Pulmonary artery endothelial cell (primary cell): ENCODE measurements around the gene GADL1. TPM values are rescaled to one million over a fixed set of nuclear protein-coding genes. Genes with fewer than 3 reads are reported as not detected.

Experiments used
- DNase-seq: peaks from one replicate; pipeline ENCODE4 v3.0.0-alpha.2; 2011; ENCODE audit warnings: low read depth, low spot score
- total RNA-seq: library from RNA; depleted of rRNA; stranded (reverse); fragments of >200 nt; gene quantifications from 2 replicates; pipeline ENCODE4 v1.2.3, GENCODE V29; 2014

Gene GADL1
- total RNA-seq, 1 donor from 2014 or later: not detected

- no peak for DNase-seq
Measured at GRCh38 chr3:30728143-30728542, 166.3 kb downstream of the GADL1 start.

GRCh38 chr3:30724863-30725262 is 169.6 kb downstream of the GADL1 start:
- DNase-seq: no peak

GRCh38 chr3:30723211-30723610 is 171.2 kb downstream of the GADL1 start:
- no peak for DNase-seq

GRCh38 chr3:30721314-30721634 is 173.2 kb downstream of the GADL1 start:
- DNase-seq: no peak

- no peak for DNase-seq
Measured at GRCh38 chr3:30720586-30721313, 173.7 kb downstream of the GADL1 start.

GRCh38 chr3:30719536-30719935 is 174.9 kb downstream of the GADL1 start:
- DNase-seq: no peak

- DNase-seq: no peak
Measured at GRCh38 chr3:30713885-30714503, 180.5 kb downstream of the GADL1 start.

GRCh38 chr3:30712991-30713390 is 181.5 kb downstream of the GADL1 start:
- DNase-seq: no peak

- DNase-seq: no peak
Measured at GRCh38 chr3:30711867-30712266, 182.6 kb downstream of the GADL1 start.

GRCh38 chr3:30711151-30711550 is 183.3 kb downstream of the GADL1 start:
- DNase-seq: no peak

- no peak for DNase-seq
Measured at GRCh38 chr3:30710017-30710416, 184.4 kb downstream of the GADL1 start.

GRCh38 chr3:30708472-30708871 is 186.0 kb downstream of the GADL1 start:
- DNase-seq: no peak

GRCh38 chr3:30707825-30708224 is 186.6 kb downstream of the GADL1 start:
- no peak for DNase-seq

GRCh38 chr3:30704931-30705890 is 189.2 kb downstream of the GADL1 start:
- no peak for DNase-seq

- no peak for DNase-seq
Measured at GRCh38 chr3:30702828-30703397, 191.5 kb downstream of the GADL1 start.

- no peak for DNase-seq
Measured at GRCh38 chr3:30702038-30702827, 192.2 kb downstream of the GADL1 start.

- no peak for DNase-seq
Measured at GRCh38 chr3:30700702-30701321, 193.6 kb downstream of the GADL1 start.

GRCh38 chr3:30699927-30700326 is 194.5 kb downstream of the GADL1 start:
- no peak for DNase-seq

- DNase-seq: no peak
Measured at GRCh38 chr3:30698549-30698948, 195.9 kb downstream of the GADL1 start.

- no peak for DNase-seq
Measured at GRCh38 chr3:30696896-30697295, 197.6 kb downstream of the GADL1 start.

- no peak for DNase-seq
Measured at GRCh38 chr3:30696403-30696819, 198.1 kb downstream of the GADL1 start.
